ENCODE results near the gene PIK3CA.

The PIK3CA gene

GRCh38 chr3:179158336-179159039 is 10.3 kb downstream of the PIK3CA start:
- DNase-seq = no peak

- DNase-seq = no peak
Observed at GRCh38 chr3:179163503-179163902, 15.3 kb downstream of the PIK3CA start.

DNA sequence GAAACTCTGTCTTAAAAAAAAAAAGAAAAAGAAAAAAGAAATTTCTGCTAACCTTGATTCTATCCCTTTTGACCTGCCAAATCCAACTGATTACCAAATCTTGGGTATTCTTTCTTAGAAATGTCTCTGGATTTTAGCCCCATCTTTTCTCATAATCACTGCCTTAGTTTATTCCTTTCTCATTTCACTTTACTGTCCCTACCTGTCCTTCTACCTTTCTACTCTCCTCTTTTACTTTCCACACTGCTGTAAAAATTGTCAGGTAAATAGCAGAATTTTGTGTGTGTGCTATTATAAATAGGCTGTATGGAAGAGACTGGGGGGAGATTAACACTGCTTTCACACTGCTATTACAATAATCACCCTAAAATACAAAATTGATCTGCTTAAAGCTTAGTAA is 16.7 kb downstream of the PIK3CA start:
- no peak for DNase-seq

GRCh38 chr3:179166561-179167201 is 18.5 kb downstream of the PIK3CA start:
- DNase-seq = no peak

DNA sequence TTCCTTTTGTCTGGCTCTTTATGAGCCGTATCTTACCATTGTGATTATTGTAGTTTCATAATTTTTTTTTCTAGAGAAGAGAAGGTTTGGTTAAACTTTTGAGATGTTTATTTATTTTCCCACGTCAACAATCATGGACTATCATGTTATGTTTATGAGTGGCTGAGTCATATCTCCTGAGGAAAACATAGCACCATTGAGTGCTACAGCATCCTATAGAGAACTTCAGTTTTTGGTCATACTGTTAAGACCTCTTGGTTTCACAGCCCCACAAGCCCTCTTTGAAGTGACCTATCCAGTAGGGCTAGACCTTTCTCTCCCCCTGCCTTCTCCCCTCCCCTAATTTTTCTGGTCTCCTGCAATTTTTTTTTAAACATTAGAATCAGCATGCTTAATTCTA is 20.8 kb downstream of the PIK3CA start:
- no peak for DNase-seq

GRCh38 chr3:179172546-179172945 is 24.4 kb downstream of the PIK3CA start:
- no peak for DNase-seq

- no peak for DNase-seq
Observed at GRCh38 chr3:179174316-179174715, 26.2 kb downstream of the PIK3CA start.

- DNase-seq = no peak
Observed at GRCh38 chr3:179174898-179175297, 26.7 kb downstream of the PIK3CA start.

DNA sequence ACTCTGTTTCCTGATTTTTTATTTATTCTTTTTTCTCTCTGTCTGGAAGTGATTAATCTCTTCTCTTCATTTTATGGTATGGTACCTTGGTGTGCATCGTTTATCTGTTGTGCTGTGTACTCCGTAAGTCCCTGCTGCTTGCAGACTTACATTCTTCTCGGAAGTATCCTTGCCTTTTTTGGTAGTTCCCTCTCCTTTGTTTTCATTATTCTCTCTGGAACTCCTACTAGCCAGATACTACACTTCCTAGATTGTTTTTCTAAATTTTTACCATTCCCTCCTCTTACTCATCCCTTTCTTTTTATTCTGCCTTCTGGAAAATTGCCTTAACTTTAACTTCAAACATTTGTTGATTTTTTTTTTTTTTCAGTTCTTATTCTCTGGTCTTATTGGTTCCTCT is 27.2 kb downstream of the PIK3CA start:
- no peak for DNase-seq

DNA sequence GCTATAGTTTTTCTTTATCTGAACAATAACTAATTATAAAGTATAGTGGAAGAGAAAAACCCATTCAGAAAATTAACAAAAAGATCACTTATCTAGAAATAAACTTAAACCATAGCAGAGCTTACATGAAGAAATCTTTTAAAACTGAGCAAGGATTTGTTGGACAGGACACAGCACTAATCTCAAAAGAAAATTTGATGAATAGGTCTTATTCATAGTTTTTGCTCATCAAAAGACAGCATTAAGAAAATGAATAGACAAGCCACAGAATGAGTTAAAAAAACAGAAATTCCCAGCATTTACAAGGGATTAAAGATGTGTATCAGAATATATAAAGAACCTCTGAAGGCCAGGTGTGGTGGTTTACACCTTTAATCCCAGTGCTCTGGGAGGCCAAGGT is 29.5 kb downstream of the PIK3CA start:
- DNase-seq = no peak

DNA sequence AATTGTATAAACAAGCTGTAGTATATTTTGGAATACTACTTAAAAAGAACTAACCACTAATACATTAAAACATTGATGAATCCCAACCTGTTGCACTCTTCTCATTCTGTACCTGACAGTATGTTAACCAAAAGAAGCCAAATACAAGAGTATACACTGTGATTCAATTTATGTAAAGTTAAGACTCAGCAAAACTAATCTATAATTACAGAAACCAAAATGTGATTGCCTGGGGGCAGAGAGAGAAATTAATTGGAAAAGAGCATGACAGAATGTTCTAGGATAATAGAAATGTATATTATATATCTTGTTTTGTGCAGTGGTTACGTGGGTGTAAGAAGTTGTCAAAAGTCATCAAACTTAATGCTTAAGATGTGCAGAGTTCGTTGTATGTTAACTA is 31.1 kb downstream of the PIK3CA start:
- DNase-seq = no peak

GRCh38 chr3:179179979-179180759 is 32.0 kb downstream of the PIK3CA start:
- no peak for DNase-seq

GRCh38 chr3:179181021-179181472 is 32.9 kb downstream of the PIK3CA start:
- no peak for DNase-seq

- DNase-seq = no peak
Observed at GRCh38 chr3:179181993-179182551, 33.9 kb downstream of the PIK3CA start.

DNA sequence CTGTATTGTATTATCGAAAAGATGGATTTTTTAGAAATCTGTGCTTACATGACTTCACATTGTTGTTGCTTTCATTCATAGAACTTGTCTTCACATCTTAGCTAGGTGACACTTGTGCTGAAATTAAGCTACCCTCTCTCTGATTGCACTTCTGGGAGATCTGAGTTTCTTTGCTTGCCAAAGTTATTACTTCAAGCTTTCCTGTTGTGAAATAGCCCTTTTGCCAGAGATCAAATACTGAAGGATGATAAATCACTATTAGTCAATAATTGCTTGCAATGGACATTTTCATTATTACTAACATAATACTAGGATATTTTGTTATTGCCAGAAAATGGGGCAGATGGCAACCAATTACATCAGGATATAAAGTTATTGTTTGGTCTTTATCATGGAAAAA is 34.7 kb downstream of the PIK3CA start:
- DNase-seq = no peak

DNA sequence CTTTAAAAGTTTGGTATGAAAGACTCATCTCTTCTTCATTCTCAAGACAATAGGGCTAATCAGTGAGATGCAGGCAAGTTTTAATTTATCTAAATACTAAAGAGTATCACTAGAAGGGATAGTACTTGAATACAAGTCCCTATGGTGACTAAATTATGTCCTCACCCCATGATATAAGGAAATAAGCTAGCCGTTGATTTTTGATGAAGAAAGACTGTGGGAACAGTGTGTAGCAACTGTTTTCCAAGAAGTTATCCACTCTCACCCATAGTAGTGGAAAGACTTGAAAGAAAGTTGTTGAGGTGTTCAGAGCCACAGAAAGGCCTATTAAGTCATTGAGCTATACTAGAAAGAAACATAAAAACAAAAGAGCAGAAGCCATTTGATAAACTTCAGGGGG is 36.7 kb downstream of the PIK3CA start:
- DNase-seq = no peak

DNA sequence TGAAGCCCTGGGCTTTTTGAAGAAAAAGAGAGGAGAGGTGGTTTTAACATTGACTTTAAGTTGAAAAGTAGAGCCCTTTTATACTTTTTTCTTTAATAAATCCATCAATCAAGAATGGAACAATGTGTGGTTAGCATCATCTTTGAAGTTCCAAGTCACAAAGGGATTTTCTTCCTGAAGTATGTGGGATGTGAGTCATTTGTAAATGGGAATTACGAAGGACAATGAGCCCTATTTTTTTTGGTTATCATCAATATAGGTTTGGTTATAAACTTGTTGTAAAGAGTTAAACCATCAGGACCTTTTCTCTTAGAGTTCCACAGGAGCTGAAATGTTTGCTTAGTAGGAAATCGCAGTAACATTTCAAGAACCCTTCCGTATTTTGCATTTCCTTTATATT is 38.3 kb downstream of the PIK3CA start:
- no peak for DNase-seq

- DNase-seq = no peak
Observed at GRCh38 chr3:179189759-179190158, 41.6 kb downstream of the PIK3CA start.

GRCh38 chr3:179190581-179190980 is 42.4 kb downstream of the PIK3CA start:
- DNase-seq = no peak

GRCh38 chr3:179192542-179192941 is 44.4 kb downstream of the PIK3CA start:
- no peak for DNase-seq

GRCh38 chr3:179194931-179195330 is 46.8 kb downstream of the PIK3CA start:
- DNase-seq = no peak

GRCh38 chr3:179196098-179196497 is 47.9 kb downstream of the PIK3CA start:
- DNase-seq = no peak

DNA sequence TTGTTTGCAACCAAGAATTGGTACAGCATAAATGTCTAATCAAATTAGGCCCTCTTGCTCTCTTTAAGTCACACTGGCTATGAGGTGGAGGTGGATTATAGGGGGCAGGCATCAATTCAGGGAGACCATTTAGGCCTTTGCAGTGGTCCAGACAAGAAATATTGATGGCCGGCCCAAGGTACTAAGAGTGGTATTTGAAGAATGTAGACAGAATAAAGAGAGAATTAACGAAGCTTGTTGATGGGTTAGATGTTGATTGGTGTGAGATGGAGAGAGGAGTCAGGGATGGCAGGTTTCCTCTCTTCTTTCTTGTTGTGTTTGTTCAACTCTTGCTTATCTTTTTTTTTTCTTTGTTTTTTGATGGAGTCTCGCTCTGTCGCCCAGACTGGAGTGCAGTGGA is 48.5 kb downstream of the PIK3CA start:
- no peak for DNase-seq

- no peak for DNase-seq
Observed at GRCh38 chr3:179200790-179201189, 52.6 kb downstream of the PIK3CA start.

All from GOT3 (cell line).